ENCODE results near the gene TLE5.
"Not testable (repeated sequence)": the region's sequence is repeated elsewhere in the genome, so short reads cannot be mapped to it uniquely, and the experiment has no call there.

The TLE5 gene

DNA sequence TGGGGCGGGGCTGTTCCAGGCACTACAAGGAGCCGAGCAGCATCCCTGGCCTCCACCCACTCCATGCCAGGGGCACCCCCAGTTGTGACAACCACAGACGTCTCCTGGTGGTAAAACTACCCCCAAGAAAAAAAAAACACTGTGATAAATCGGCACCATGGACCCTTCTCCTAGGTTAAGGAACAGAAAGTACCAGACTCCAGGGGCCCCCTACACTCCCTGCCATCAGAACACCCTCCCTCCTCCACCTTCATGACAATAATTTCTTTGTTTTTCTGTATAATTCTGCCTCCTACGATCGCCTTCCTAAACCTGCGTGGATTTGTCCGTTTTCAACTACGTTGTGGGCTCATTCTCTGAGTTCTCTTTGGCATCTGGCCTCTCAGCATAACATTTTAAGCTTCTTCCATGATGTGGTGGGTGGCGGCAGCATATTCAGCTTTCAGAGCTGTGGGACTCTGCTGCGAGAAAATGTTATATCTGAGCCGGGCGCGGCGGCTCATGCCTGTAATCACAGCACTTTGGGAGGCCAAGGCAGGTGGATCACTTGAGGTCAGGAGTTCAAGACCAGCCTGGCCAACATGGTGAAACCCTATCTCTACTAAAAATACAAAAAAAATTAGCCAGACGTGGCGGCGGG, 41.9 kb downstream of the TLE5 start:
- DNase-seq: no peak

DNA sequence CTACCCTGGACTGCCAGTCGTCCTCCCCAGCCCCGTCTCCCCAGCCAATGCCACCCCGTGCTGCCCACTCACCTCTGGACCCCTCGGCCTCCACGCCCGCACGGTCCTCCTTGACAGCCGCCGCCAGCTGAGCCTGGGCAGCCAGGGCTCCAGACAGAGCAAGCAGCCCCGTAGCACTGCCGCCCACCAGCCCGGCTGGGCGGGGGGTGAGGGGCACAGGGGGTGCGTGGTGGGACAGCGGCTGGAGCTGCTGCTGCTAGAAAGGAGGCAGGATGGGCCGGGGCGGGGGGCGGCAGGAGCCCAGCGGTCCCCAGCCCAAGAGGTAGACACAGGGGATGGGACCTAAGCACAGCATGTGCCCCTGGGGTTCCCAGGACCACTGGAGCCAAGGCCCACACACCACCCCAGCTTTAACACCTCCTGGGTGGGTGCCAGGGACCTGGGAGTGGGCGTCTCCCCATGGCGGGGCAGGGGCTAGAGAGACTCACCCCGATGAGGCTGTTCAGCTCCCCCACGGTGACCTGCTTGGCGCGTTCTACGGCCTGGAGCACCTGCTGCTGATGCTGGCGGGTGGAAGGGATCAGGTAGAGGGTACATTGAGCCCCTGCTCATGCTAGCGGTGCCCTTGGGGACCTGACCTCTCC, 43.0 kb downstream of the TLE5 start:
- no peak for DNase-seq

DNA sequence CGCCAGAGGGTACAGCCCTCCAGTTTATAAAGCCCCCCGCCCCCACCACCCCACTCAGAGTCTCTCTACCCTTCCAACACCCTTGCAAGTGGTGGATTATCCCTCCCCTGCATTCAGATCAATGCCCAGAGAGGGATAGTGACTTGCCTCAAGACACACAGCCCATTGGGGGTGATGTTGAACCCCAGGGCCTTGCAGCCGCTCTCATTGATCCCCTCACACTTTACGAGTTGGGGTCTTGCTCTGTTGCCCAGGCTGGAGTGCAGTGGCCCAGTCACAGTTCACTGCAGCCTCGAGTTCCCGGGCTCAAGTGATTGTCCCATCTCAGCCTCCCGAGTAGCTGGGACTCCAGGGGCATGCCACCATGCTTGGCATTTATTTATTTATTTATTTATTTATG, 44.4 kb downstream of the TLE5 start:
- no peak for DNase-seq

DNA sequence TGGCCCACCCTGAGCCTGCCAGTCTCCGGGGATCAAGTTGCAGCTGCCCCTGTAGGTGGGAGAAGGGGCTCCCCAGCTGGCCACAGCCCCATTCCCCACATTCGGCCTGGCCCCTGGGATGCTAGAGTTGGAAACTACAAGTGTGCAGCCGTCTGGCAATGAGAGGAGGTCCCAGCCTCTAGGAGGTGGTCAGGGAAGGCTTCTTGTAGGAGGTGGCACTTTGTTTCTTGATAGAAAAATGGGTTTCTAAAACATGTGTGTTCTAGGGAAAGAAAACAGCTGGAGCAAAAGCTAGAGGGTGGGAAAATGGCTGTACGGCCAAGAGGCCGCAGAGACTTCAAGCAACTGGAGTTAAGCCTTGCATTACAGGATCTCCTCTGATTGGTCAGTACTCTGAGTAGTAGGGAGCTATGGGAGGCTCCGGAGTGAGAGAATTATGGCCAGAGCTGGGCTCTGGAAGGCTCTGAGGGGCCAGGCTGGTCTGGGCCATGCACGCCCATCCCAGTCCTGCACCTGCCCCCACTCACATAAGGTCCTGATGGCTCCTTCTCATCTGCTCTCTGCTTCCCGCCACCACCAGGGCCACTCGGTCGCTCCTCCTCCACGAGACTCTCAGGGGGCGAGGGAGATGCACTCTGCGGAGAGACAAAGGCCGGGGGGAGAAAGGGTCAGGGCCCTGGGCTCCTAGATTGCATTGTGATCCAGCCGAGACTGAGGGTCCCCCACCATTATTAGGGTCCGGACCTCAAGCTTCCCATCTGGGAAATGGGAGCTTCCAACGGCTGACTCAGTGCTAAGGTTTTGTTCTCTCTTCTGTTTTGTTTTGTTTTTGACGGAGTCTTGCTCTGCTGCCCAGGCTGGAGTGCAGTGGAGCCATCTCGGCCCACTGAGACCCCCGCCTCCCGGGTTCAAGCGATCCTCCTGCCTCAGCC, 46.9 kb downstream of the TLE5 start:
- no peak for DNase-seq

DNA sequence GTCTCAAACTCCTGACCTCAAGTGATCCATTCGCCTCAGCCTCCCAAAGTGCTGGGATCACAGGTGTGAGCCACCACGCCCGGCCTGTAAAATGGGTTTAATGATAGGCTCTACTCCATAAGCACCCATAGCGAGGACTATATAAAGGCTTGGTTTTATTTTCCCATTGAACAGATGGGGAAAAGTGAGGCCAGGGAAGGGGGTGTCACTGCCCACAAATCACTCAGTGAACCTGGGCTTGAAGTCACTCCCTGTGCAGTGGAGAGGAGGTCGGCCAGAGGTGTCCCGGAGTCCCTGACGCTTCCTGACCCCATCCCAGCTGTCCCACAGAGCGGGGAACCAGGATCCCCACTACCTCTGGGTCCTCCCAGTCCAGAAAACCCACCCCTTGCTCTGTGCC, 48.2 kb downstream of the TLE5 start:
- DNase-seq: no peak

DNA sequence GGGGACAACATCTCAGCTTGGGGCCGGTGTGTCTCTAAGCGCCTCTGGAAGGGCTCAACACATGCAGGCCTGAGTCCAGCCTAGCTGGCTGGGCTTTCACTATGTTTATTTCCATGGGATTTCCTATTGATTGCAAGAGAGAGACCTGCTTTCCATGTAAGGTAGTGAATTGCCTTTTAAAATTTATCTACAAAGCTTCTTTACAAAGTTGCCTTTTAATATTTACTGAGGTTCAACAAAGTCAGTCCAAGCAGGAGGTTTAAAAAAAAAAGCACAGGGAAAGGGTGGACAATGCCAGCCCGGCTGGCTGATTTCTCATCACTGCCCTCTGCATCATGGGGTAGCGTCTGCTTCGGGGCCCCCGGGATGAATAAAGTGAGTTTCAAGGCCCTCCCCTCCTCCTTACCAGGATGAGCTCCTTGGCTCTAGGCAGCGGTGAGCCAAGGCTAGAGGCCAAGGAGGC, 49.0 kb downstream of the TLE5 start:
- DNase-seq: no peak

DNA sequence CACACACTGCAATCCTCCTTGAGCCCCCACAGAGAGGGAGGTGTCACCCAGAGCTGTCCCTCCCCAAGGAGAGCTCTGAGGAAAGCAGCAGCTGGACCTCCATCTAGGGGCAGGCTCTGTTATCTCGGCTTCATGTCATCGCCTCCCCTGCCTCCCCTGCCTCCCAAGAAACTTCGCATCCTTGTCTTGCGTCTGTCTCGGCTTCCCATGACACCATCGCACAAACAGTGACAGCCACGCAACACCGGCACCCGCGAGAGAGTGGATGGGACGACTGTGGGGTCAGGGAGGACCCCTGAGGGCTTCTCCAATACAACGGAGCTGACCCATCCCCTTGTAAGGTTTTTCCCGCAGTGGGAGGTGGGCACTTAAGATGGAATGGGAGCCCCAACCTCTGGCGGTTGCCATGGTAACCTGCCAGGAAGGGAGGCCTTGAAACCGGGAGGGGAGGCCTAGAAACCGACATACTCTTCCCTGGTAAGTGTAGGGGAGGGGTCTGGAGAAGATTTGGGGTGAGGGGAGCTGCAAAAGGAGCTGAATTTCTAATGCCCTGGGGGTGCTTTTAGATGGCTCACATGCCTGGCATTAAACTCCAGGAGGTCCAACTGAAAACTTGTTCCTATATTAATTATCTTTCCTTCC, 49.6 kb downstream of the TLE5 start:
- no peak for DNase-seq

DNA sequence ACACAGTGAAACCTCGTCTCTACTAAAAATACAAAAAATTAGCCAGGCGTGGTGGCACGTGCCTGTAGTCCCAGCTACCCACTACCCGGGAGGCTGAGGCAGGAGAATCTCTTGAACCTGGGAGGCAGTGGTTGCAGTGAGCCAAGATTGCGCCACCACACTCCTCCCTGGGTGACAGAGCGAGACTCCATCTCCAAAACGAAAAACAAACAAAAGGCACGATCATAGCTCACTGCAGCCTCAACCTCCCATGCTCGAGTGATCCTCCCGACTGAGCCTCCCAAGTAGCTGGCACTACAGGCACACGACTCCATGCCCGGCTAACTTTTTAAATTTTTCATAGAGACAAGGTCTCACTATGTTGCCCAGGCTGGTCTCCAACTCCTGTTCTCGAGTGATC, 50.2 kb downstream of the TLE5 start:
- not testable (repeated sequence) for DNase-seq

DNA sequence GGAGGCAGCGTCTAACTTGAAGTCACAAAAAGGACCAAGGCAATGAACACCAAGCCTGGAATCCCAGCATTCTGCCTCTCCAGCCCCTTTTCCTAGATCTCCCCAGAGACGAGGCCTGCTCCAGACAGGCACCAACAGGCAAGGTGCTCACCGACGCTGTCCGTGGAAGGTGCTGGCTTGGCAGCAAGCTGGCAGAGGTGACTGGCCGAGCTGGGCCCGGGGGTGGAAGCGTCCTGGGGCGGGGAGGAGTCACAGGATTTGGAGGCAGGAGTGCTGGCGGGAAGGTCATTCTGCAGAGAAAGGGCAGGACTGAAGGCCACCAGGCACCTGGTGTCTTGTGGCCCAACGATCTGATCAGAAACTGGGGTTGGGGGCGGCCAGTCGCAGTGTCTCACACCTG, 51.4 kb downstream of the TLE5 start:
- DNase-seq: no peak

DNA sequence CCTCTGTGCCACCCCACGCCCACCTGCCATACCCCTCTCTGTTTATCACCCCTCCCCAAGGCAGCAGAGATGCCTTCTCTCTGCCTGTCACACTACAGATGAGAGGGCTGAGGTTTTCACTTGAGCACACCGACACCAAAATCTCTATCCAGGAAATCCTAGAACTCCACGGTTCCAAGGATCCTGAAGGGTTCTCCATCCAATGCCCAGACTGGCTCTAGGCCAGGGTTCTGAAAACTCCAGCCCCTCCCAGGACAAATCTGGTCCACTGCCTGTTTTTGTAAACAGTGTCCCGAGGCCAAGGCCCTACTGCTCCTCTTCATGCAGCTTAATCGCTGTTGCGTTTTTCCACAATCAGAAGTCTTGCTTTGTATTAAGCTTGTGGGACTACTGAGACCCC, 53.3 kb downstream of the TLE5 start:
- DNase-seq: no peak

DNA sequence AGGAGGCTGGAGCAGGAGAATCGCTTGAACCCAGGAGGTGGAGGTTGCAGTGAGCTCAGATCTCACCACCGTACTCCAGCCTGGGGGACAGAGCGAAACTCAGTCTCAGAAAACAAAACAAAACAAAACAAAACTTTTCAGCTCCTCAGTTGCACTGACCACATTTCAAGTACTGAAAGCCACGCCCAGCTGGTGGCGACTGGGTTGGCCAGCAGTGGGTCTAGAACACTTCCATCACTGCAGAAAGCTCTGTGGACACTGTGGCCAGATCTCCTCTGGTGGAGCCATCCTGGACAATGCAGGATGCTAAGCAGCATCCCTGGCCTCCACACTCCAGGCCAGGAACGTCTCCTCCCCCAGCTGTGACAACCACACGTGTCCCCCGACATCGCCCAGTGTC, 54.3 kb downstream of the TLE5 start:
- DNase-seq: no peak

DNA sequence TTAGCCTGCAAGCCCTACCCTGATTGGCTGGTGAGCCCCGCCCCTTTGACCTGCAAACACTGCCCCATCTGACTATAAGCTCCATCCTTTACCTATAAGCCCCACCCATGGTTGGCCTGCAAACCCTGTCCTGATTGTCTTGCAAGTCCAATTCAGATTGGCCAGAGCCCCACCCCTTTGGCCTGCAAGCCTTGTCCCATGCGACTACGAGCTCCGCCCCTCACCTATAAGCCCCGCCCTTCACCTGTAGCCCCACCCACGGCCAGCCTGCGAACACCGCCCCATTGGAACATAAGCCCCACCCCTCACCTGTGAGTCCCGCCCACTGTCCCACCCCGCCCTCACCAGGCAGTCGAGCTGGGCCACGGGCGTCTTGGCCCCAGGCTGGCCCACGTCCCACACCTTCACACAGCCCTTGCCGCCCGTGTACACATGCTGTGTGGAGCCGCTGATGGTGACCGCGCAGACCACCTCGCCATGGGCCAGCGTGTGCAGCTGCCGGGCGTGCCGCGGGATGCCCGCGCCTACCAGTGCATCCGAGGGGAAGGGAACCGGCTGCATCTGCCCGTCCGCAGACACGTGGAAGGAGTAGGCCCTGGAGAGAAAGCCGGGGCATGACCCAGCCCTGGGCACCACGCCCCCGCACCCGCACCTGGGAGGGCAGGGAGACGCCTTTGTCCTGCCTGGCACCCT, 56.1 kb downstream of the TLE5 start:
- DNase-seq: no peak

DNA sequence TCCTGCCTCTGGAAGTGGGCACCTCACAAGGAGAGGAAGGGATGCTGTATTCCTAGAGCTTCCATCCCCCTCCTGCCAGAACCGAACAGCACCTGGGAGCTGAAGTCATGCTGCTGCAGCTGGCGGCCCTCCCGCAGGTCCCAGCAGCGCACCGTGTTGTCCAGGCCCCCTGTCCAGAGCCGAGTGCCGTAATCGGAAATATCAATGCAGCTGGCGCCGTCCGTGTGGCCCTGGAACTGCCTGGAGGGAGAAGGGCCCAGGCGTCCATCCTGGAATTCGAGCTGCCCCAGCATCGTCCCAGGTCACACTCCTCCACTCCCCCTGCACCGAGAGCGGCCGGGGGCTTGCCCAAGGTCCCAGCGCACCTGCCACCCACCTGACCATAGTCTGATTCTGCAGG, 57.0 kb downstream of the TLE5 start:
- DNase-seq: no peak

DNA sequence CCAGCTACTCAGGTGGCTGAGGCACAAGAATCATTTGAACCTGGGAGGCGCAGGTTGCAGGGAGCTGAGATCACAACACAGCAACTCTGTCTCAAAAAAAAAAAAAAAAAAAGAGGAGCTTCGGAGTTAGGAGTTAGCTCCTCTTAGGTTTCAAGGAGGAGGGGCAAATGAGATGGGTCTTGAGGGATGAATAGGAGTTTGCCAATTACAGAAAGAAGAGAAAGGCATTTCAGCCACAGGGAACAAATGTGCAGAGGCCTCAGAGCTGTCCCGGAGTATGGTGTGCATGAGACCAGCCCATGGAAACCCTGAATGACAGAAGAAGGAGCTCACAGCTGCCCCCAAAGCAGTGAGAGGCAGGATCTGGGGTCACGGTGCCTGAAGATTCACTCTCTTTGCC, 57.8 kb downstream of the TLE5 start:
- no peak for DNase-seq

DNA sequence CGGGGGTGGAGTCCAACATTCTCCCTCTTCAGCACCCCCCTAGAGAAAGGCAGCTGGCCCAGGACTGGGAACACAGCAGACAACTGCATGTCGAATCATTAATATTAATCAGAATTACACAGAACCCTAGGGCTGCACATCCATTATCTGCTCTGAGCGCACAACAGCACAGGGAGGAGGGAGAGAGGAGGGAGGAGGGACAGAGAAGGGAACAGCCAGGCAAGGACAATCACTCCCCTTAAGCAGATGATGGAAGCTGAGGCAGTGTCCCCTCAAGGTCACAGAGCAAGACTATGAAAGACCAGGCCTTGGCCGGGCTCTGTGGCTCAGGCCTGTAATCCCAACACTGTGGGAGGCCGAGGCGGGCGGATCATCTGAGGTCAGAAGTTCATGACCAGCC, 59.2 kb downstream of the TLE5 start:
- no peak for DNase-seq
